Fibroblast of peridontal ligament (primary cell): ENCODE measurements around the gene FAM83C.
A peak's percentile ranks its signal among the peaks of the same experiment; 100 is the strongest.
"Not testable (repeated sequence)": the region's sequence is repeated elsewhere in the genome, so short reads cannot be mapped to it uniquely, and the experiment has no call there.

Experiments used
- DNase-seq: peaks from one replicate; pipeline ENCODE4 v3.0.0-alpha.2; 2010; ENCODE audit errors: extremely low read depth

The FAM83C gene

DNA sequence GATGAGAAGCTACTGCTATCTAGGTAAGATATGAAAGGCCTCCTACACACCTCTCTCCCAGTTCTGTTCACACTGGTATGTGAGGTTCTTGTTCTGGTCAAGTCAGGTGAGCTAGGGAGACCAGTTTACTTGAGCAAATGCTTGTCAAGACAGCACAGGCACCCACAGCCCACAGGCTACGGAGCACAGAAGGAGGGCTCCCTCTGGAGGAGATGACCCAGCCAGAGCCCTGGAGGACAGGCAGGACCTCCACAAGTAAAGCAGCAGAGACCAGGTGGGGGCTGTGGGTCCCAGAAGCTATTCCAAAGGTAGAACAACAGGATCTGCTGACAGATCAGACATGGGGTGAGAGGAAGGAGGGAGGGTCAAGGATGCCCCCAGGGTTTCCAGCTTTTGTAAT, 27.5 kb downstream of the FAM83C start:
- DNase-seq, result no peak

- DNase-seq, result no peak
These were observed 28.5 kb downstream of the FAM83C start for GRCh38 chr20:35263532-35264341.

- DNase-seq, result peak; percentile 33
These were observed 29.3 kb downstream of the FAM83C start for GRCh38 chr20:35262731-35263531.

- DNase-seq, result not testable (repeated sequence)
These were observed 29.9 kb downstream of the FAM83C start for GRCh38 chr20:35262321-35262720.

DNA sequence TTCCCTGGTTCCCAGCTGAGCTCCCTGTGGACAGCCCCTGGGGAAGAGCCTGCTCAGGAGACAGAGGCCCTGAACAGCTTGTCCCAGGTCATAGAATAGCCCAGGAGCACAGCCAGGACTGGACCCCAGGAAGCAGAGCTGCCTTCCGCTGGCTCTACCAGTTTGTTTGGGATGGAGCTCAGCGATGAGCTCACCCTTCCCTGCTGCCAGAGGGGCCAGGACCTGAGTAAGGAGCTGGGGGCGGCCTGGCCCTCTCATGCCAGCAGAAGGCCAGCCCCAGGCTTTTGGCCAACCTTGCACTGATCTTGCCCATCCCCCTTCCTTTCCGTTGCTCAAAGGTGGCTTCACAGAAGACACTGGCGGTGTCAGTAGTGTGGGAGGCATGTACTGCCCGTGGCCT, 31.8 kb downstream of the FAM83C start:
- DNase-seq, result no peak

DNA sequence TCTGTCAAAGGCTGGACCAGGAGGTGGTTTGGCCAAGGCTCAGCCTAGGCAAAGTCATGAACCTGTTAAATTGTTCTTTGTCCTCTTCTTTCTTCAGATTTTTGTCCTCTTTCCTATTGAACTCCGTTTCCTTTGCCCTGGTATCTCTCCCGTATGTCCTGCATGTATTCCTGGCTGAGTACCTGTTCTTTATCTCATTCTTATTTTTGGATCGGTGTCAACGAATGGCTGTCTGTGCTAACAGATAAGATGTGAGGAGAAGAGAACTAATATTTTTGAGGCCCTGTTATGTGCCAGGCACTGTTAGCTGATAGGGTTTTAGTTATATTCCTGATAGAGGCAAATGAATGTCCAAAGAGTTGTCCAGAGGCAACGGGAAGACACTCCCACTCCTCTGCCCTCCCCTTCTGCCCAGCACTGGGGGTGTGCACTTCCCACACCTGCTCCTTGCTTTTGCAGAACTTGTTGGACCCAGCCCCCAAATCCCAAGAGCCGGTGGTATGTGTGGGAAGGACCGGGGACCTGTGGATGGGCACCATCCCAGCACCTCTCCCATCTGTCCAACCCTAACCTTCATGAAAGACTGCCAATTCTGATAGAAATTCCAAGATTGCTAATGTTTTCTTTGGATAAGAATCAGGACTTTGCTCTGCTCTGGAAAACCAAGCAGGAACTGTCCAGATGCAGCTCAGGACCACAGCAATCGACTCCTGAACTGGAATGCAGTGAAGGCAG, 34.9 kb downstream of the FAM83C start:
- no peak for DNase-seq

DNA sequence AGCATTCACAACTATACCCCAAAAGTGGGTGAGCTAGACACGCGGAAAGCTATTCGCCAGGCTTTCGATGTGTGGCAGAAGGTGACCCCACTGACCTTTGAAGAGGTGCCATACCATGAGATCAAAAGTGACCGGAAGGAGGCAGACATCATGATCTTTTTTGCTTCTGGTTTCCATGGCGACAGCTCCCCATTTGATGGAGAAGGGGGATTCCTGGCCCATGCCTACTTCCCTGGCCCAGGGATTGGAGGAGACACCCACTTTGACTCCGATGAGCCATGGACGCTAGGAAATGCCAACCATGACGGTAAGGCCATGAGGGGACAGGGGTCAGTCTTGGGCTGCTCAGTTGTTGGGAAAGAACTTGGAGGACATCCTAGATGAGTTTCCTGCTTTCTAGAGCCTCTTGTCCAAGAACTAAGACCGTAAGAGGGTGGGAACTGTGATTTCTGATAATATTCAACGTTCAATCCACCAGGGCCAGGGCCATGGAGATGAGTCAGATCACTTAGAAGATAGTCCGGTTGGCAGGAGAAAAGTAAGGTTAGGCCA, 37.7 kb downstream of the FAM83C start:
- no peak for DNase-seq

DNA sequence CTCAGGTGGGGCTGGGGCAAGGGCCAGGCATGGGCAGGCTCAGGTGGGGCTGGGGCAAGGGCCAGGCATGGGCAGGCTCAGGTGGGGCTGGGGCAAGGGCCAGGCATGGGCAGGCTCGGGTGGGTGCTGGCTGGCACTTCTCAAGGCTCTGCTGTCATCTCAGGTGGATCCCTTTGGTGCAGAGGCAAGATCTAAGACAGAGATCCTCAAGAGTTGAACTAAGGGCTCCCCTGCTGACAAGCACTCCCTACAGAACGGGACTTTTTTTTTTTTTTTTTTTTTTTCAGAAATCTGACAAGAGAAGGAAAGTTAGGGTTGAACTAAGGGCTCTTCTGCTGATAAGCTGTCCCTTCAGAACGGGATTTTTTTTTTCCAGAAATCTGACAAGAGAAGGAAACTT, 39.2 kb downstream of the FAM83C start:
- no peak for DNase-seq

DNA sequence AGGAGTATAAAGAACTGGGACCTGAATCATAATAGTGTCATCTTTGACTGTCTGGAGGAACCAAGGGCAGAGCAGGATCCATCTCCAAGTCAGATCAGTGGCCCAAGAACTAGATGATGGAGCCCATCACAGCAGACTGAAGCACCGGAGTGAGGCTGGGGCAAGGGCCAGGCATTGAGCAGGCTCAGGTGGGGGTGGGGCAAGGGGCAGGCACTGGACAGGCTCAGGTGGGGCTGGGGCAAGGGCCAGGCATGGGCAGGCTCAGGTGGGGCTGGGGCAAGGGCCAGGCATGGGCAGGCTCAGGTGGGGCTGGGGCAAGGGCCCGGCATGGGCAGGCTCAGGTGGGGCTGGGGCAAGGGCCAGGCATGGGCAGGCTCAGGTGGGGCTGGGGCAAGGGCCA, 39.6 kb downstream of the FAM83C start:
- DNase-seq, result not testable (repeated sequence)

DNA sequence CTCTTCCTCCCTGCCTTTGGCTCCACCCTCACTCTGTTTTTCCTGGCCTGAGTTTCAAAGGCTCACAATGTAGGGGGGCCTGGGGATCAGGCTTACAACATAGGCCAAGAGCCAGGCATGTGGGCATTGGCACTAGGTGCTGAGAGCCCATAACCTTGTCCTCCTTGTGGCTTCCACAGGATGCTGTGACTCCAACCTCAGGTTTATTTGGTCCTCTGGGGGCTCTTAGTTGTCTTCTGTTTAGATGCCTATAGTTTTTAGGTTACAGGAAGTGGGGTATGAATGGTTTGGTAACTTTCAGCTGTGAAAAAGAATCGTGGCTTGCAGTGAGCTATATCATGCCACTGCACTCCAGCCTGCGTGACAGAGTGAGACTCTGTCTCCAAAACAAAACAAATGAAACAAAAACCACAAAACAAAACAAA, 40.2 kb downstream of the FAM83C start:
- DNase-seq, result no peak

DNA sequence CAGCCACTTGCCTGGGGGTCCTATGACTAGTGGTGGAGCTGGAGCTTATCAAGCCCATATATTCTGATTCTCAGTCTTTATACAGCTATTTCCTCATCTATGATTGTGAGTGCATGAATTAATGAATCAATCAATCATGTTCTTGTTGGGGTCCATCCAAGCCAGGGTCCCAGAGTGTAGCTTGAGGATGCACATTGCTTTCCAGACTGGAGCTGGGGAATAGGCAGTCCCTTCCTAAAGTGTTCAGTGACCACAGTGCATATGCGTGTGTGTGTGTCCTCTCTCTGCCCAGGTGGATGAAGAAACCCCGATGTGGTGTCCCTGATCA, 40.6 kb downstream of the FAM83C start:
- DNase-seq, result no peak

GRCh38 chr20:35248641-35249475, 43.4 kb downstream of the FAM83C start:
- DNase-seq, result no peak

DNA sequence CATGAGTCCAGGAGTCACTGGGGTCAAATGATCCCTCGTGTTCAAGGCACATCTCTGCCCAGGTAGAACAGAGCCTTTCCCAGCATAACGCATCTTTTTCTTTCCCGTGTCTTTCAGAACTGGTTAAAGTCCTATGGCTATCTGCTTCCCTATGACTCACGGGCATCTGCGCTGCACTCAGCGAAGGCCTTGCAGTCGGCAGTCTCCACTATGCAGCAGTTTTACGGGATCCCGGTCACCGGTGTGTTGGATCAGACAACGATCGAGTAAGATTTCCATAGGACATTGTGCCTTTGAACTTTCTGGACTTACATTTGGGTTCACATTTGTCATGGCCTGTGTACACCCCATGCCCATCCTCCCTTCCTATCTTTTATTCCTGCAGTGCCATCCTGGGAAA, 45.5 kb downstream of the FAM83C start:
- DNase-seq, result no peak

DNA sequence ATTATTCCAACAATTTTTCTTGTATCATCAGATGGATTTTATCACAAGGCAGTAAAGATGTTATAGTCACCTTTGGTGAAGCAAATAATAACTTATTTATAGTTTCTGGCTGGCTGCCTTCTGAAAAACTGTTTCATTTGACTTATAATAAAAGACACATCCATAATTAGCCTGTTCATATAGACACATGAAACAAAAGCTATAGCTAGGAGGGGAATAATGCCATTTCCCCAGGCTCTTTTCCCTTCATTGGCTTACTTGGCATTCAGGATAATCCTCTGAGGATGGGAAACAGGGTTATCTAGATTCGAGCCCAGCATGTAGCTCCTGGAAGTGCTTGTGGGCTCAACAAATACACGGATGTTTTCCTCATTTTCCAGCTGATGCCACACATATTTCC, 48.2 kb downstream of the FAM83C start:
- DNase-seq, result no peak

GRCh38 chr20:35243317-35243716, 48.9 kb downstream of the FAM83C start:
- DNase-seq, result no peak

- no peak for DNase-seq
These were observed 51.4 kb downstream of the FAM83C start for GRCh38 chr20:35240811-35241293.

GRCh38 chr20:35240083-35240810, 52.0 kb downstream of the FAM83C start:
- no peak for DNase-seq

- DNase-seq, result no peak
These were observed 53.5 kb downstream of the FAM83C start for GRCh38 chr20:35238735-35239134.

DNA sequence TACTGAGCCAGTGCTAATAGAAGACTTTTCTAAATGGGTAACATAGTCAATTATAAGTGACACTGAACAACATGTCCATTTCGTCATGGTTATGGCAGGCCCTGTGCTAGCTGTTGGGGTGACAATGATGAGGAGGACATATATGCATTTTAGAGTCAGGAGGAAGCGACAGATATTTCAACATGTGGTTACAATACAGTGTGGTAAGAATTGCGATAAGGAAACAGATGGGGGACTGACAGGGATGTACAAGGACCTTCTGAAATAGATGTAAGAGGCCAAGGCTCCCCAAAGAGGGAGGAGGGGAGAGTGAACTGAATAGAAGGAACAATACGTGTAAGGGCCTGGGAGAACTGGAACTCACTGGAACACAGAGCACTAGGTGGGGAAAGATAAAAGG, 54.1 kb downstream of the FAM83C start:
- DNase-seq, result no peak

DNA sequence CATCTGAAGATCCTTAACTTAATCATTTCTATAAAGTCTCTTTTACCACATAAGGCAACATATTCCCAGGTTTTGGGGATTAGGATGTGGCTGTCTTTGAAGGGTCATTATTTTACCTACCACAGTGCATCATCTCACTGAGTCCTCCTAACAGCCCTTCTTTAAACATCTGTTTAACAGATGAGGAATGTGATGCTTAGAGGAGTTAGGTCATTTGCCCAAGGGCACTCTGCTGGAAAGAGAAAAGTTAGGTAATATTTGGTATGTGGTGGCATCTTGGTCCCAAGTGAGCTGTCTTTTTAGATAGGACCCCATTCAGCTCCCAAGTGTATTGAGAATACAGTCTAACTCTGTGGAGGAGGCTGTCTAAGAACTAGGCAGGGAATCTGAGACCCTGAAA, 54.7 kb downstream of the FAM83C start:
- no peak for DNase-seq

GRCh38 chr20:35235881-35236280, 56.3 kb downstream of the FAM83C start:
- no peak for DNase-seq
